SU-DHL-6 (cell line): ENCODE results near the gene SLC13A4.

Source experiments
- H2AFZ ChIP-seq: fragments of 200-600 bp; sonication (generic); 2 replicates; pipeline ENCODE4 v1.6.1; 2014; ENCODE audit warnings: low read depth, mild to moderate bottlenecking, moderate library complexity, mixed read lengths, antibody characterized with exemption, low read length; ENCODE audit not compliant: severe bottlenecking
- H3F3A ChIP-seq: fragments of 200-600 bp; shearing (Covaris generic); 2 replicates; pipeline ENCODE4 v1.6.0; 2016; ENCODE audit warnings: antibody characterized with exemption, mild to moderate bottlenecking; ENCODE audit not compliant: insufficient read depth
- H3K27ac ChIP-seq: fragments of 200-600 bp; sonication (generic); 2 replicates; pipeline ENCODE4 v1.5.1; 2016; ENCODE audit warnings: low read depth, mild to moderate bottlenecking, low read length, moderate library complexity, mixed read lengths
- H3K27me3 ChIP-seq: fragments of 200-600 bp; sonication (generic), shearing (Covaris generic); 2 replicates; pipeline ENCODE4 v1.6.0; 2014; ENCODE audit warnings: mild to moderate bottlenecking, low read length
- H3K36me3 ChIP-seq: fragments of 200-600 bp; sonication (generic); 2 replicates; pipeline ENCODE4 v1.6.1; 2014; ENCODE audit warnings: mild to moderate bottlenecking, low read length, mixed read lengths
- H3K4me2 ChIP-seq: fragments of 300-600, 200-600 bp; shearing (Covaris generic), sonication (generic); 2 replicates; pipeline ENCODE4 v1.6.0; 2014; ENCODE audit warnings: low read length, low read depth, mild to moderate bottlenecking; ENCODE audit not compliant: poor library complexity, severe bottlenecking
- H3K4me3 ChIP-seq: fragments of 200-600 bp; sonication (generic); 2 replicates; pipeline ENCODE4 v1.5.1; 2014; ENCODE audit warnings: antibody characterized with exemption, low read length, mild to moderate bottlenecking, mixed read lengths; ENCODE audit not compliant: insufficient read depth, poor library complexity, severe bottlenecking
- H3K79me2 ChIP-seq: fragments of 200-600 bp; sonication (generic); 2 replicates; pipeline ENCODE4 v1.6.1; 2014; ENCODE audit warnings: mild to moderate bottlenecking, low read length, moderate library complexity; ENCODE audit not compliant: insufficient read depth
- H3K9ac ChIP-seq: fragments of 200-600 bp; sonication (generic); 2 replicates; pipeline ENCODE4 v1.7.0; 2014; ENCODE audit warnings: mild to moderate bottlenecking, low read length
- H3K9me2 ChIP-seq: fragments of 200-600 bp; sonication (generic); replicated peaks from 2 replicates; pipeline ENCODE4 v1.6.1; 2014; ENCODE audit warnings: low read length; ENCODE audit not compliant: insufficient read depth
- H3K9me3 ChIP-seq: fragments of 200-600 bp; sonication (generic); 2 replicates; pipeline ENCODE4 v1.6.1; 2014; ENCODE audit warnings: low read length, mixed read lengths; ENCODE audit not compliant: insufficient read depth
- H4K20me1 ChIP-seq: fragments of 200-600 bp; sonication (generic); 2 replicates; pipeline ENCODE4 v1.6.1; 2014; ENCODE audit warnings: low read depth, mild to moderate bottlenecking, antibody characterized with exemption, low read length, moderate library complexity, mixed read lengths
- CTCF ChIP-seq: fragments of 200-600 bp; sonication (generic); IDR thresholded peaks from one replicate; pipeline ENCODE4 v1.5.1; 2017; ENCODE audit warnings: antibody characterized with exemption, mild to moderate bottlenecking, low read length, moderate library complexity; ENCODE audit not compliant: insufficient read depth, poor library complexity, severe bottlenecking
- EZH2phosphoT487 ChIP-seq: fragments of 200-600 bp; sonication (generic), shearing (Covaris generic); conservative IDR thresholded peaks from 2 replicates; pipeline ENCODE4 v1.6.1; 2018; ENCODE audit warnings: mild to moderate bottlenecking, antibody characterized with exemption, low read length, moderate library complexity, mixed read lengths

The SLC13A4 gene

GRCh38 chr7:135729230-135729629 lies 1.2 kb upstream of the SLC13A4 start:
- Histone ChIP-seq H3K9ac (no peak overlapping the region), H3K9me3 (no peaks in the 10 kb centered on the region), H3K4me2 (no peak overlapping the region), H3K36me3 (no peaks in the 10 kb centered on the region), H3K9me2 (no peaks in the 10 kb centered on the region), H3K27me3 (no peaks in the 10 kb centered on the region), H2AFZ (no peak overlapping the region), H3K27ac (no peak overlapping the region), H3F3A (no peaks in the 10 kb centered on the region), H3K4me3 (no peak overlapping the region), H4K20me1 (no peaks in the 10 kb centered on the region), H3K79me2 (no peaks in the 10 kb centered on the region)
- TF ChIP-seq EZH2phosphoT487 = no peak
- TF ChIP-seq CTCF = no peak

- Histone ChIP-seq H3K36me3 (no peaks in the 10 kb centered on the region), H3K9me2 (no peaks in the 10 kb centered on the region), H2AFZ (no peak overlapping the region)
Observed at GRCh38 chr7:135726911-135727673, 894 bp downstream of the SLC13A4 start.

GRCh38 chr7:135726276-135726788 lies 1.7 kb downstream of the SLC13A4 start:
- Histone ChIP-seq H3K4me2 (no peak overlapping the region), H3K79me2 (no peaks in the 10 kb centered on the region), H3K27me3 (no peaks in the 10 kb centered on the region), H3K9me2 (no peaks in the 10 kb centered on the region), H3K9me3 (no peaks in the 10 kb centered on the region), H3K9ac (no peak overlapping the region), H3F3A (no peaks in the 10 kb centered on the region), H4K20me1 (no peaks in the 10 kb centered on the region), H2AFZ (no peak overlapping the region), H3K27ac (no peak overlapping the region), H3K36me3 (no peaks in the 10 kb centered on the region), H3K4me3 (no peak overlapping the region)
- no peak for TF ChIP-seq CTCF

More at GRCh38 chr7:135726911-135727673, 894 bp downstream of the SLC13A4 start:
- no peaks in the 10 kb centered on the region for H3K27me3 ChIP-seq
- no peaks in the 10 kb centered on the region for H3K79me2 ChIP-seq
- H3K4me3 ChIP-seq = no peak overlapping the region
- no peaks in the 10 kb centered on the region for H3K9me3 ChIP-seq
- no peaks in the 10 kb centered on the region for H3F3A ChIP-seq
- no peak for TF ChIP-seq CTCF
- H3K4me2 ChIP-seq = no peak overlapping the region
- H4K20me1 ChIP-seq = no peaks in the 10 kb centered on the region
- no peak overlapping the region for H3K27ac ChIP-seq
- no peak overlapping the region for H3K9ac ChIP-seq
